Keratinocyte (primary cell): ENCODE results near the gene TBC1D5. TPM values are rescaled to one million over a fixed set of nuclear protein-coding genes. Genes with fewer than 3 reads are reported as not detected.
"Not testable (repeated sequence)": the region's sequence is repeated elsewhere in the genome, so short reads cannot be mapped to it uniquely, and the experiment has no call there.

Experiments
- DNase-seq: peaks from one replicate; pipeline ENCODE4 v3.0.0-alpha.2; 2011; ENCODE audit warnings: low read depth, missing footprints, low spot score
- FAIRE-seq: peaks from 2 replicates; lab custom pipeline; 2011; peaks lifted over from hg19 to GRCh38; lab: Jason Lieb, UNC
- H2AFZ ChIP-seq: 2 replicates; pipeline ENCODE4 v1.6.0; 2012; ENCODE audit warnings: low read length, control low read depth, inconsistent platforms; ENCODE audit not compliant: control insufficient read depth
- H3K27ac ChIP-seq: 2 replicates; pipeline ENCODE4 v1.5.1; 2011; ENCODE audit warnings: low read length; ENCODE audit not compliant: control insufficient read depth, insufficient read depth
- H3K27me3 ChIP-seq: 3 replicates; pipeline ENCODE4 v1.6.0; 2011; ENCODE audit warnings: low read length; ENCODE audit not compliant: control insufficient read depth, insufficient read depth; ENCODE audit errors: extremely low read depth
- H3K36me3 ChIP-seq, 2 experiments: 2 replicates in 1 of 2; 3 replicates in 1 of 2; pipeline ENCODE4 v1.5.1; 2011; ENCODE audit warnings: low read length in 2 of 2, mild to moderate bottlenecking in 1 of 2; ENCODE audit not compliant: control insufficient read depth in 2 of 2, insufficient read depth in 2 of 2; ENCODE audit errors: extremely low read depth in 1 of 2
- H3K4me1 ChIP-seq: 3 replicates; pipeline ENCODE4 v1.5.1; 2011; ENCODE audit warnings: low read length; ENCODE audit not compliant: control insufficient read depth, insufficient read depth; ENCODE audit errors: extremely low read depth
- H3K4me2 ChIP-seq: 3 replicates; pipeline ENCODE4 v1.6.0; 2011; ENCODE audit warnings: low read depth, low read length; ENCODE audit not compliant: control insufficient read depth, insufficient read depth; ENCODE audit errors: extremely low read depth
- H3K4me3 ChIP-seq, 3 experiments: fragments of 200-600 bp in 1 of 3; sonication (generic) in 1 of 3; 2 replicates in 2 of 3; 3 replicates in 1 of 3; pipeline ENCODE4 v1.5.1; 2011 to 2016; ENCODE audit warnings: low read length in 3 of 3, mild to moderate bottlenecking in 3 of 3, control low read depth in 2 of 3, inconsistent platforms in 1 of 3, low read depth in 1 of 3, mixed read lengths in 1 of 3, mixed run types in 1 of 3, moderate library complexity in 1 of 3; ENCODE audit not compliant: control insufficient read depth in 2 of 3, insufficient read depth in 2 of 3; ENCODE audit errors: extremely low read depth in 1 of 3
- H3K79me2 ChIP-seq: 2 replicates; pipeline ENCODE4 v1.6.0; 2012; ENCODE audit warnings: low read length; ENCODE audit not compliant: control insufficient read depth, insufficient read depth
- H3K9ac ChIP-seq: 3 replicates; pipeline ENCODE4 v1.6.0; 2011; ENCODE audit warnings: low read length; ENCODE audit not compliant: control insufficient read depth, insufficient read depth; ENCODE audit errors: extremely low read depth
- H3K9me1 ChIP-seq: 3 replicates; pipeline ENCODE4 v1.6.0; 2011; ENCODE audit warnings: low read length; ENCODE audit not compliant: control insufficient read depth, insufficient read depth; ENCODE audit errors: extremely low read depth
- H3K9me3 ChIP-seq: 2 replicates; pipeline ENCODE4 v1.5.1; 2012; ENCODE audit warnings: low read depth, low read length; ENCODE audit not compliant: control insufficient read depth
- H4K20me1 ChIP-seq: 3 replicates; pipeline ENCODE4 v1.6.0; 2011; ENCODE audit warnings: low read length; ENCODE audit not compliant: control insufficient read depth, insufficient read depth; ENCODE audit errors: extremely low read depth
- CTCF ChIP-seq, 3 experiments: IDR thresholded peaks in 1 of 3; conservative IDR thresholded peaks in 1 of 3; optimal IDR thresholded peaks in 1 of 3; 2 replicates in 2 of 3; 3 replicates in 1 of 3; pipeline versions ENCODE3 to v1.5.1; 2011; ENCODE audit warnings: low read length in 3 of 3, mild to moderate bottlenecking in 3 of 3, moderate library complexity in 2 of 3, control low read depth in 1 of 3, inconsistent platforms in 1 of 3; ENCODE audit not compliant: insufficient read depth in 2 of 3; ENCODE audit errors: extremely low read depth in 1 of 3
- EZH2 ChIP-seq: IDR thresholded peaks from one replicate; pipeline ENCODE4 v1.6.1; 2012; ENCODE audit warnings: inconsistent platforms, mild to moderate bottlenecking, low read length, moderate library complexity
- dilution Hi-C: fragments of 300-500 bp; cut with MboI; formaldehyde crosslinking; loops from one replicate; pipeline ENCODE4 v1.7.0; 2020; ENCODE audit warnings: low sequenced_read_pairs; ENCODE audit not compliant: extremely low pct_ligation_motif_present
- polyA plus RNA-seq, 5 experiments: library from polyadenylated mRNA; depleted of rRNA in 3 of 5; stranded (reverse) in 3 of 5; stranded (forward) in 1 of 5; unstranded in 1 of 5; fragments of >200 nt; gene quantifications; 1 replicate in 1 of 5; 2 replicates in 3 of 5; 3 replicates in 1 of 5; pipeline versions ENCODE4 v1.2.1 to v1.2.3, GENCODE V29; 2011 to 2012; ENCODE audit warnings: missing spikeins in 2 of 5, low read depth in 1 of 5, low replicate concordance in 1 of 5

TBC1D5 gene
- polyA plus RNA-seq, 1 donor (not counting 4 experiments of a cell fraction or from before 2014, with no cell fraction given) = 25.8 TPM

GRCh38 chr3:17638356-17638755 lies 104.1 kb downstream of the TBC1D5 start:
- Histone ChIP-seq H3K4me3 (no peak overlapping the region), H3K27me3 (no peaks in the 10 kb centered on the region), H4K20me1 (no peaks in the 10 kb centered on the region), H3K27ac (no peak overlapping the region), H3K36me3 (no peaks in the 10 kb centered on the region), H2AFZ (no peak overlapping the region), H3K9me1 (no peaks in the 10 kb centered on the region), H3K4me2 (no peak overlapping the region), H3K4me1 (peaks cover 13% of the 10 kb centered on the region), H3K9ac (no peak overlapping the region), H3K9me3 (no peaks in the 10 kb centered on the region), H3K79me2 (peaks cover 2% of the 10 kb centered on the region)
- DNase-seq (no peak), FAIRE-seq (no peak)
- dilution Hi-C loops = no loop called here
- TF ChIP-seq EZH2 = no peak
- no peak for TF ChIP-seq CTCF (optimal IDR thresholded peaks at IDR 0.05 in 1 of 3, IDR thresholded peaks at IDR 0.05 in 1 of 3, conservative IDR thresholded peaks at IDR 0.05 in 1 of 3; ENCODE audit: extremely low read depth in 1 of 3, insufficient read depth in 2 of 3, low read length in 3 of 3)

GRCh38 chr3:17635675-17636074 lies 106.8 kb downstream of the TBC1D5 start:
- H2AFZ ChIP-seq, H3K27me3 ChIP-seq, FAIRE-seq, H4K20me1 ChIP-seq, H3K9me1 ChIP-seq, H3K9ac ChIP-seq, DNase-seq, H3K36me3 ChIP-seq, H3K27ac ChIP-seq, H3K9me3 ChIP-seq, H3K4me3 ChIP-seq, dilution Hi-C loops, H3K4me2 ChIP-seq, H3K79me2 ChIP-seq: not testable (repeated sequence)
- peaks cover 19% of the 10 kb centered on the region for H3K4me1 ChIP-seq

GRCh38 chr3:17634964-17635363 lies 107.5 kb downstream of the TBC1D5 start:
- FAIRE-seq (no peak), DNase-seq (no peak)
- Histone ChIP-seq H3K4me2 (no peak overlapping the region), H3K79me2 (peaks cover 2% of the 10 kb centered on the region), H4K20me1 (no peaks in the 10 kb centered on the region), H3K4me1 (peaks cover 18% of the 10 kb centered on the region), H3K27ac (no peak overlapping the region), H2AFZ (no peak overlapping the region), H3K9me1 (no peaks in the 10 kb centered on the region), H3K9ac (no peak overlapping the region), H3K36me3 (no peaks in the 10 kb centered on the region), H3K9me3 (no peaks in the 10 kb centered on the region), H3K27me3 (no peaks in the 10 kb centered on the region), H3K4me3 (no peak overlapping the region)
- TF ChIP-seq EZH2 = no peak
- no peak for TF ChIP-seq CTCF (optimal IDR thresholded peaks at IDR 0.05 in 1 of 3, IDR thresholded peaks at IDR 0.05 in 1 of 3, conservative IDR thresholded peaks at IDR 0.05 in 1 of 3; ENCODE audit: extremely low read depth in 1 of 3, insufficient read depth in 2 of 3, low read length in 3 of 3)
- dilution Hi-C loops = no loop called here
